SK-N-SH (cell line): ENCODE measurements around the gene DNAJC5. TPM values are rescaled to one million over a fixed set of nuclear protein-coding genes. Genes with fewer than 3 reads are reported as not detected.

ENCODE experiments used
- CTCF ChIA-PET: fragments of 300-600, 350-600 bp; formaldehyde crosslinking; extraction: SDS; loops from one replicate; lab custom pipeline; 2021; lab: Yijun Ruan, JAX
- POLR2A ChIA-PET: fragments of 350-600 bp; sonication (Branson Sonifier 250); formaldehyde crosslinking; extraction: SDS; loops from one replicate; lab custom pipeline; 2020; ENCODE audit warnings: antibody characterized with exemption, inconsistent platforms; lab: Yijun Ruan, JAX
- DNase-seq: peaks from one replicate; pipeline ENCODE4 v3.0.0; 2012
- H2AFZ ChIP-seq: fragments of 200-600 bp; sonication (generic); 2 replicates; pipeline ENCODE4 v1.8.1; 2016; ENCODE audit warnings: antibody characterized with exemption, mild to moderate bottlenecking, low read depth
- H3F3A ChIP-seq: fragments of 200-600 bp; sonication (generic); replicated peaks from 2 replicates; pipeline ENCODE3; 2016; ENCODE audit warnings: antibody characterized with exemption, mild to moderate bottlenecking; ENCODE audit not compliant: insufficient read depth
- H3K27ac ChIP-seq, 2 experiments: fragments of 200-500 bp in 1 of 2; fragments of 200-600 bp in 1 of 2; sonication (Bioruptor generic) in 1 of 2; sonication (generic), shearing (Covaris generic) in 1 of 2; 2 replicates each; pipeline versions ENCODE4 v1.5.1 to v1.6.1; 2014 to 2016; ENCODE audit warnings: low read depth in 2 of 2, inconsistent platforms in 1 of 2, low read length in 1 of 2, mild to moderate bottlenecking in 1 of 2, mixed read lengths in 1 of 2
- H3K27me3 ChIP-seq: fragments of 200-600 bp; sonication (generic), shearing (Covaris generic); 2 replicates; pipeline ENCODE4 v1.6.1; 2016; ENCODE audit warnings: mixed run types; ENCODE audit not compliant: insufficient read depth
- H3K36me3 ChIP-seq, 2 experiments: fragments of 200-500 bp in 1 of 2; fragments of 200-600 bp in 1 of 2; sonication (Bioruptor generic) in 1 of 2; sonication (generic) in 1 of 2; replicated peaks in 1 of 2; 2 replicates each; pipeline versions ENCODE3 to v1.5.1; 2014 to 2016; ENCODE audit warnings: low read length in 1 of 2, mild to moderate bottlenecking in 1 of 2; ENCODE audit not compliant: insufficient read depth in 2 of 2, control insufficient read depth in 1 of 2
- H3K4me1 ChIP-seq, 2 experiments: fragments of 200-500 bp in 1 of 2; fragments of 200-600 bp in 1 of 2; sonication (Bioruptor generic) in 1 of 2; sonication (generic), shearing (Covaris generic) in 1 of 2; 2 replicates each; pipeline versions ENCODE4 v1.5.1 to v1.6.1; 2014 to 2016; ENCODE audit warnings: low read depth in 1 of 2, low read length in 1 of 2, mixed run types in 1 of 2; ENCODE audit not compliant: insufficient read depth in 2 of 2, control insufficient read depth in 1 of 2
- H3K4me2 ChIP-seq: fragments of 200-600 bp; sonication (generic), shearing (Covaris generic); 2 replicates; pipeline ENCODE4 v1.6.1; 2017; ENCODE audit warnings: mixed run types
- H3K4me3 ChIP-seq, 2 experiments: fragments of 200-500 bp in 1 of 2; fragments of 200-600 bp in 1 of 2; sonication (Bioruptor generic) in 1 of 2; sonication (generic), shearing (Covaris generic) in 1 of 2; 2 replicates each; pipeline versions ENCODE4 v1.5.1 to v1.8.1; 2014 to 2016; ENCODE audit warnings: low read depth in 2 of 2, inconsistent platforms in 1 of 2, low read length in 1 of 2, mild to moderate bottlenecking in 1 of 2, mixed read lengths in 1 of 2, moderate library complexity in 1 of 2
- H3K79me2 ChIP-seq: fragments of 200-600 bp; sonication (generic); 2 replicates; pipeline ENCODE4 v1.8.1; 2017; ENCODE audit warnings: mild to moderate bottlenecking; ENCODE audit not compliant: insufficient read depth
- H3K9ac ChIP-seq: fragments of 200-600 bp; sonication (generic); 2 replicates; pipeline ENCODE4 v1.6.1; 2017; ENCODE audit warnings: mixed run types
- H3K9me2 ChIP-seq: fragments of 200-600 bp; sonication (generic); 2 replicates; pipeline ENCODE4 v1.6.1; 2017; ENCODE audit warnings: mixed run types
- H3K9me3 ChIP-seq: fragments of 200-600 bp; sonication (generic); 2 replicates; pipeline ENCODE4 v1.6.1; 2017; ENCODE audit warnings: mixed run types, mild to moderate bottlenecking, moderate library complexity
- H4K20me1 ChIP-seq: fragments of 200-600 bp; sonication (generic); 2 replicates; pipeline ENCODE4 v1.6.1; 2017; ENCODE audit warnings: mild to moderate bottlenecking, mixed run types; ENCODE audit not compliant: insufficient read depth
- CHD2 ChIP-seq: fragments of 150-350 bp; IDR thresholded peaks from 2 replicates; pipeline ENCODE4 v1.6.1; 2018; ENCODE audit warnings: low read length; ENCODE audit not compliant: partially characterized antibody
- CTCF ChIP-seq: fragments of 200-600 bp; sonication (generic); IDR thresholded peaks from 2 replicates; pipeline ENCODE4 v1.6.1; 2017; ENCODE audit warnings: antibody characterized with exemption, mild to moderate bottlenecking, moderate library complexity
- ELF1 ChIP-seq: IDR thresholded peaks from 2 replicates; pipeline ENCODE4 v1.4.0; 2012
- EP300 ChIP-seq, 2 experiments: IDR thresholded peaks; 2 replicates each; pipeline versions ENCODE4 v1.4.0 to v1.6.1; 2012; ENCODE audit warnings: borderline replicate concordance in 1 of 2, low read depth in 1 of 2, low read length in 1 of 2
- EZH2phosphoT487 ChIP-seq: fragments of 200-600 bp; sonication (generic); IDR thresholded peaks from 2 replicates; pipeline ENCODE4 v1.6.1; 2017; ENCODE audit warnings: low read depth, mixed run types, mild to moderate bottlenecking, antibody characterized with exemption, moderate library complexity, borderline replicate concordance
- FOXJ3 ChIP-seq: sonication (generic); formaldehyde crosslinking; IDR thresholded peaks from 2 replicates; pipeline ENCODE4 v1.5.1; 2020; ENCODE audit warnings: mild to moderate bottlenecking, missing genetic modification reagents
- FOXM1 ChIP-seq: IDR thresholded peaks from 2 replicates; pipeline ENCODE4 v1.4.0; 2012; ENCODE audit warnings: low read depth, mild to moderate bottlenecking
- IRF3 ChIP-seq: fragments of 150-350 bp; IDR thresholded peaks from 2 replicates; pipeline ENCODE4 v1.6.1; 2016; ENCODE audit warnings: mild to moderate bottlenecking, low read depth, low read length
- JUND ChIP-seq: IDR thresholded peaks from 2 replicates; pipeline ENCODE4 v1.4.0; 2012
- RCOR1 ChIP-seq: fragments of 150-350 bp; IDR thresholded peaks from 2 replicates; pipeline ENCODE4 v1.6.1; 2017; ENCODE audit warnings: antibody characterized with exemption, low read length
- REST ChIP-seq: IDR thresholded peaks from 2 replicates; pipeline ENCODE4 v1.6.1; 2012; ENCODE audit warnings: mild to moderate bottlenecking, low read depth, low read length, moderate library complexity
- RXRA ChIP-seq: IDR thresholded peaks from 2 replicates; pipeline ENCODE4 v1.4.0; 2012; ENCODE audit warnings: low read depth, mild to moderate bottlenecking, borderline replicate concordance
- SMC3 ChIP-seq: IDR thresholded peaks from 2 replicates; pipeline ENCODE4 v1.6.1; 2012; ENCODE audit warnings: low read depth, low read length, improper control_type of control experiment
- TAF1 ChIP-seq: IDR thresholded peaks from 2 replicates; pipeline ENCODE4 v1.6.1; 2012; ENCODE audit warnings: low read depth, mild to moderate bottlenecking, low read length, moderate library complexity, borderline replicate concordance
- TCF12 ChIP-seq: IDR thresholded peaks from 2 replicates; pipeline ENCODE4 v1.4.0; 2012
- TEAD4 ChIP-seq: IDR thresholded peaks from 2 replicates; pipeline ENCODE4 v1.4.0; 2012; ENCODE audit warnings: mild to moderate bottlenecking, borderline replicate concordance; ENCODE audit not compliant: insufficient read depth
- WGBS: methylation state at CpG from one replicate; pipeline ENCODE4 v1.1.6; 2017; ENCODE audit warnings: low lambda C conversion rate; 5-methylcytosine and 5-hydroxymethylcytosine counted together
- polyA plus RNA-seq, 3 experiments: library from polyadenylated mRNA; depleted of rRNA; stranded (reverse); fragments of >200 nt; gene quantifications; 2 replicates each; pipeline ENCODE4 v1.2.3, GENCODE V29; 2012
- TF ChIP-seq, protein P1 (sequence below): IDR thresholded peaks from 2 replicates; pipeline ENCODE4 v1.4.0; 2012; ENCODE audit warnings: low read depth

DNAJC5 gene
- polyA plus RNA-seq, 1 of the 3 experiments (the other 2 are of a cell fraction): 24.2 TPM

- Histone ChIP-seq H3K79me2 (peaks cover 15% of the 10 kb centered on the region), H3K27me3 (no peaks in the 10 kb centered on the region), H3K27ac (peak overlapping the region in 1 of 2 experiments; percentile 27; a peak in 2 of 4 replicates), H4K20me1 (no peaks in the 10 kb centered on the region), H2AFZ (no peak overlapping the region), H3K36me3 (peaks cover 0 to 36% of the 10 kb centered on the region in 2 experiments), H3F3A (no peaks in the 10 kb centered on the region), H3K4me1 (peaks cover 7 to 16% of the 10 kb centered on the region in 2 experiments; a peak in 2 of 4 replicates), H3K9me3 (no peaks in the 10 kb centered on the region), H3K9me2 (no peaks in the 10 kb centered on the region), H3K9ac (peak overlapping the region; percentile 83), H3K4me2 (peak overlapping the region; percentile 95), H3K4me3 (peak overlapping the region; percentile 77 to 81)
- ChIA-PET CTCF (no interaction called here), POLR2A (no interaction called here)
- no peak for TF ChIP-seq CHD2
- TF ChIP-seq EZH2phosphoT487: no peak
- TF ChIP-seq SMC3: no peak
- TF ChIP-seq TAF1: no peak
- no peak for DNase-seq
- 84% methylated on average over 9 of the region's 14 CpGs for WGBS
These were observed 73.4 kb downstream of the DNAJC5 start for GRCh38 chr20:63968136-63968927.

- Histone ChIP-seq H3K36me3 (peaks cover 0 to 28% of the 10 kb centered on the region in 2 experiments), H3K4me2 (peak overlapping the region; percentile 95), H4K20me1 (no peaks in the 10 kb centered on the region), H3K79me2 (peaks cover 15% of the 10 kb centered on the region), H3K9ac (peak overlapping the region; percentile 83), H2AFZ (no peak overlapping the region), H3K9me3 (no peaks in the 10 kb centered on the region), H3K4me3 (peak overlapping the region; percentile 77 to 81), H3F3A (no peaks in the 10 kb centered on the region), H3K9me2 (no peaks in the 10 kb centered on the region), H3K27ac (peak overlapping the region; percentile 27 to 60; a peak in 3 of 4 replicates), H3K27me3 (no peaks in the 10 kb centered on the region), H3K4me1 (peaks cover 7 to 17% of the 10 kb centered on the region in 2 experiments; a peak in 2 of 4 replicates)
- WGBS: 7% methylated on average over 17 of the region's 70 CpGs
- ChIA-PET POLR2A (no interaction called here), CTCF (no interaction called here)
- peak; percentile 86 for DNase-seq
- TF ChIP-seq TCF12 (no peak), FOXM1 (no peak), RXRA (no peak), TEAD4 (no peak), FOXJ3 (CRISPR knock-in tag) (no peak), REST (no peak), ELF1 (no peak), CTCF (no peak), RCOR1 (no peak), SMC3 (no peak), JUND (no peak), TAF1 (no peak), IRF3 (no peak), EP300 (IDR thresholded peaks at IDR 0.05; ENCODE audit: borderline replicate concordance in 1 of 2, low read depth in 1 of 2, low read length in 1 of 2) (no peak)
- TF ChIP-seq, protein P1, sequence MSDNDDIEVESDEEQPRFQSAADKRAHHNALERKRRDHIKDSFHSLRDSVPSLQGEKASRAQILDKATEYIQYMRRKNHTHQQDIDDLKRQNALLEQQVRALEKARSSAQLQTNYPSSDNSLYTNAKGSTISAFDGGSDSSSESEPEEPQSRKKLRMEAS: no peak
These were observed 74.2 kb downstream of the DNAJC5 start for GRCh38 chr20:63968928-63969760.
